Mononuclear cell (primary cell): ENCODE results near the gene LMF2. TPM values are rescaled to one million over a fixed set of nuclear protein-coding genes. Genes with fewer than 3 reads are reported as not detected.
"Not testable (repeated sequence)": the region's sequence is repeated elsewhere in the genome, so short reads cannot be mapped to it uniquely, and the experiment has no call there.

ENCODE experiments used
- H3K27me3 ChIP-seq: 2 replicates; pipeline ENCODE4 v1.6.0; 2011; ENCODE audit warnings: low read length, control low read depth; ENCODE audit not compliant: insufficient read depth
- H3K4me1 ChIP-seq: 2 replicates; pipeline ENCODE4 v1.5.1; 2011; ENCODE audit warnings: mild to moderate bottlenecking, low read length, control low read depth; ENCODE audit not compliant: insufficient read depth
- H3K4me3 ChIP-seq: 2 replicates; pipeline ENCODE4 v1.5.1; 2011; ENCODE audit warnings: mild to moderate bottlenecking, low read length, moderate library complexity
- H3K9me3 ChIP-seq: 2 replicates; pipeline ENCODE4 v1.5.1; 2011; ENCODE audit warnings: low read depth, mild to moderate bottlenecking, control low read depth, low read length
- total RNA-seq: library from RNA; depleted of rRNA; stranded (reverse); fragments of >200 nt; gene quantifications from one replicate; pipeline ENCODE4 v1.2.3, GENCODE V29; 2012

The LMF2 gene
- total RNA-seq, 1 donor: 22.8 TPM

GRCh38 chr22:50544078-50544745 is 36.7 kb upstream of the LMF2 start:
- Histone ChIP-seq H3K4me1 (peaks cover 93% of the 10 kb centered on the region), H3K27me3 (no peaks in the 10 kb centered on the region), H3K4me3 (peak overlapping the region; percentile 10), H3K9me3 (no peaks in the 10 kb centered on the region)

- H3K27me3 ChIP-seq: no peaks in the 10 kb centered on the region
- peaks cover 96% of the 10 kb centered on the region for H3K4me1 ChIP-seq
- H3K9me3 ChIP-seq: no peaks in the 10 kb centered on the region
- peak overlapping the region; percentile 10 for H3K4me3 ChIP-seq
Observed at GRCh38 chr22:50542416-50542927, 35.0 kb upstream of the LMF2 start.

GRCh38 chr22:50541667-50542026 is 34.1 kb upstream of the LMF2 start:
- H3K4me1 ChIP-seq: peaks cover 97% of the 10 kb centered on the region
- H3K9me3 ChIP-seq, H3K27me3 ChIP-seq: not testable (repeated sequence)
- peak overlapping the region; percentile 10 for H3K4me3 ChIP-seq

- Histone ChIP-seq H3K4me3 (no peak overlapping the region), H3K4me1 (peaks cover 100% of the 10 kb centered on the region)
Observed at GRCh38 chr22:50540381-50540780, 32.9 kb upstream of the LMF2 start.

GRCh38 chr22:50537765-50538164 is 30.3 kb upstream of the LMF2 start:
- Histone ChIP-seq H3K4me1 (peaks cover 100% of the 10 kb centered on the region), H3K4me3 (no peak overlapping the region), H3K27me3 (no peaks in the 10 kb centered on the region), H3K9me3 (no peaks in the 10 kb centered on the region)

More at GRCh38 chr22:50540381-50540780, 32.9 kb upstream of the LMF2 start:
- Histone ChIP-seq H3K9me3 (no peaks in the 10 kb centered on the region), H3K27me3 (no peaks in the 10 kb centered on the region)

GRCh38 chr22:50536226-50536625 is 28.7 kb upstream of the LMF2 start:
- Histone ChIP-seq H3K4me3 (no peak overlapping the region), H3K27me3 (no peaks in the 10 kb centered on the region), H3K9me3 (no peaks in the 10 kb centered on the region), H3K4me1 (peaks cover 96% of the 10 kb centered on the region)

- Histone ChIP-seq H3K4me3 (no peak overlapping the region), H3K27me3 (no peaks in the 10 kb centered on the region), H3K9me3 (no peaks in the 10 kb centered on the region), H3K4me1 (peaks cover 89% of the 10 kb centered on the region)
Observed at GRCh38 chr22:50535113-50535512, 27.6 kb upstream of the LMF2 start.

- not testable (repeated sequence) for H3K9me3 ChIP-seq, H3K27me3 ChIP-seq, H3K4me3 ChIP-seq
- peaks cover 85% of the 10 kb centered on the region for H3K4me1 ChIP-seq
Observed at GRCh38 chr22:50533856-50534711, 26.6 kb upstream of the LMF2 start.

GRCh38 chr22:50532824-50533796 is 25.6 kb upstream of the LMF2 start:
- H3K27me3 ChIP-seq: no peaks in the 10 kb centered on the region
- H3K4me3 ChIP-seq: peak overlapping the region; percentile 94
- H3K9me3 ChIP-seq: no peaks in the 10 kb centered on the region
- peaks cover 84% of the 10 kb centered on the region for H3K4me1 ChIP-seq

- Histone ChIP-seq H3K9me3 (no peaks in the 10 kb centered on the region), H3K27me3 (no peaks in the 10 kb centered on the region), H3K4me1 (peaks cover 84% of the 10 kb centered on the region), H3K4me3 (peak overlapping the region; percentile 94)
Observed at GRCh38 chr22:50531962-50532674, 24.6 kb upstream of the LMF2 start.

- Histone ChIP-seq H3K27me3 (no peaks in the 10 kb centered on the region), H3K9me3 (no peaks in the 10 kb centered on the region), H3K4me1 (peaks cover 84% of the 10 kb centered on the region), H3K4me3 (peak overlapping the region; percentile 94)
Observed at GRCh38 chr22:50531546-50531961, 24.1 kb upstream of the LMF2 start.

- H3K4me1 ChIP-seq: peaks cover 80% of the 10 kb centered on the region
- peak overlapping the region; percentile 94 for H3K4me3 ChIP-seq
- no peaks in the 10 kb centered on the region for H3K9me3 ChIP-seq
- no peaks in the 10 kb centered on the region for H3K27me3 ChIP-seq
Observed at GRCh38 chr22:50530877-50531545, 23.5 kb upstream of the LMF2 start.

GRCh38 chr22:50530580-50530876 is 23.0 kb upstream of the LMF2 start:
- Histone ChIP-seq H3K9me3 (no peaks in the 10 kb centered on the region), H3K27me3 (no peaks in the 10 kb centered on the region), H3K4me1 (peaks cover 75% of the 10 kb centered on the region), H3K4me3 (peak overlapping the region; percentile 94)
